ENCODE data around the gene GTPBP6.

The GTPBP6 gene, protein sequence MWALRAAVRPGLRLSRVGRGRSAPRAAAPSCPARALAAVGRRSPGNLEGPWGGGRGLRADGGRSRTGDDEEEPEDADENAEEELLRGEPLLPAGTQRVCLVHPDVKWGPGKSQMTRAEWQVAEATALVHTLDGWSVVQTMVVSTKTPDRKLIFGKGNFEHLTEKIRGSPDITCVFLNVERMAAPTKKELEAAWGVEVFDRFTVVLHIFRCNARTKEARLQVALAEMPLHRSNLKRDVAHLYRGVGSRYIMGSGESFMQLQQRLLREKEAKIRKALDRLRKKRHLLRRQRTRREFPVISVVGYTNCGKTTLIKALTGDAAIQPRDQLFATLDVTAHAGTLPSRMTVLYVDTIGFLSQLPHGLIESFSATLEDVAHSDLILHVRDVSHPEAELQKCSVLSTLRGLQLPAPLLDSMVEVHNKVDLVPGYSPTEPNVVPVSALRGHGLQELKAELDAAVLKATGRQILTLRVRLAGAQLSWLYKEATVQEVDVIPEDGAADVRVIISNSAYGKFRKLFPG

DNA sequence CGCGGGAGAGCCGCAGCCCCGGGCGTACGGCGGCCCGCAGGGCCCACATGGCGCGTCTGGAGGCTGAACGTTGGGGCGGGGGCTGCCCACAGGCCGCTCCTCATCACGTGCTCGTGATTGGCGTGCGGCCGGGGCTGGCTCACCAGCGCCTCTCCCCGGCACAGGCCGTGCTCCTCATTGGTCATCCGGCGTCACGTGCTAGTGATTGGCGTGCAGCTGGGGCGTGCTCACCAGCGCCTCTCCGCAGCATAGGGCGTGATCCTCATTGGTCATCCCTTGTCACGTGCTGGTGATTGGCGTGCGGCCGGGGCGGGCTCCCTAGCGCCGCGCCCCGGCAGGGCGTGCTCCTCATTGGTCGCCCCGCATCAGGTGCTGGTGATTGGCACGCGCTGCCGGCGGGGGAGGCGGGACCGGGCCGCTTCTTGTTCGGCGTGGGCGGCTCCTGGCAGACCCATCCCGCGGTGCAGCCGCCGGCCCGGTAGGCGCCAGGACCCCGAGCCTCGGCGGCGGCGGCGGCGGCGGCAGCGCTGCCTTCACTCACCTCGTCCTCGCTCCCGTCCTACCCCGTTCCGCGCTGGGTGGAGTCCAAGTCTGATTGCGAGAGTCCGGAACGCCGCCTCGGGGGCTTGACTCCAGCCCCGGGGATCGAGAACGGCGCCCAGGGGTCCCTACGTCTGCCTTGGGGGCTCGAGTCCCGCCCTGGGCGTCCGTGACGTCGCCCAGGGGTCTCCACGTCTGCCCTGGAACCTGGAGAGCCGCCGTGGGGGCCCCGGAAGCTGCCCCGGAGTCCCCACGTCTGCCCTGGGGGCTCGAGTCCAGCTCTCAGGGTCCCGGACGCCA lies at the start of gene GTPBP6:
TSS of gene GTPBP6 (minus strand) at position 58 of the 840 bp plus-strand sequence. CDS start at position 49, 9 bp downstream.
- TF ChIP-seq ZNF565 (CRISPR knock-in tag; conservative IDR thresholded peaks at IDR 0.05; ENCODE audit: low read depth) (no peak), ZFP30 (CRISPR knock-in tag; IDR thresholded peaks at IDR 0.05) (no peak), ARNTL (CRISPR knock-in tag; IDR thresholded peaks at IDR 0.05; ENCODE audit: borderline replicate concordance, low read depth) (no peak), RARB (CRISPR knock-in tag; IDR thresholded peaks at IDR 0.05) (no peak), ZFP3 (CRISPR knock-in tag; IDR thresholded peaks at IDR 0.05) (no peak), PPARA (CRISPR knock-in tag; IDR thresholded peaks at IDR 0.05; ENCODE audit: borderline replicate concordance) (no peak), CSDC2 (CRISPR knock-in tag; IDR thresholded peaks at IDR 0.05) (no peak), ZNF70 (CRISPR knock-in tag; IDR thresholded peaks at IDR 0.05) (no peak), ESRRG (CRISPR knock-in tag; IDR thresholded peaks at IDR 0.05) (no peak), TCF4 (CRISPR knock-in tag; IDR thresholded peaks at IDR 0.05; ENCODE audit: borderline replicate concordance) (no peak), OSR1 (CRISPR knock-in tag; IDR thresholded peaks at IDR 0.05) (no peak), GLIS3 (CRISPR knock-in tag; IDR thresholded peaks at IDR 0.05) (no peak)
- TF ChIP-seq, protein P1, sequence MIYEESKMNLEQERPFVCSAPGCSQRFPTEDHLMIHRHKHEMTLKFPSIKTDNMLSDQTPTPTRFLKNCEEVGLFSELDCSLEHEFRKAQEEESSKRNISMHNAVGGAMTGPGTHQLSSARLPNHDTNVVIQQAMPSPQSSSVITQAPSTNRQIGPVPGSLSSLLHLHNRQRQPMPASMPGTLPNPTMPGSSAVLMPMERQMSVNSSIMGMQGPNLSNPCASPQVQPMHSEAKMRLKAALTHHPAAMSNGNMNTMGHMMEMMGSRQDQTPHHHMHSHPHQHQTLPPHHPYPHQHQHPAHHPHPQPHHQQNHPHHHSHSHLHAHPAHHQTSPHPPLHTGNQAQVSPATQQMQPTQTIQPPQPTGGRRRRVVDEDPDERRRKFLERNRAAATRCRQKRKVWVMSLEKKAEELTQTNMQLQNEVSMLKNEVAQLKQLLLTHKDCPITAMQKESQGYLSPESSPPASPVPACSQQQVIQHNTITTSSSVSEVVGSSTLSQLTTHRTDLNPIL (CRISPR knock-in tag; IDR thresholded peaks at IDR 0.05; ENCODE audit: low read depth): no peak
- TF ChIP-seq, protein P2, sequence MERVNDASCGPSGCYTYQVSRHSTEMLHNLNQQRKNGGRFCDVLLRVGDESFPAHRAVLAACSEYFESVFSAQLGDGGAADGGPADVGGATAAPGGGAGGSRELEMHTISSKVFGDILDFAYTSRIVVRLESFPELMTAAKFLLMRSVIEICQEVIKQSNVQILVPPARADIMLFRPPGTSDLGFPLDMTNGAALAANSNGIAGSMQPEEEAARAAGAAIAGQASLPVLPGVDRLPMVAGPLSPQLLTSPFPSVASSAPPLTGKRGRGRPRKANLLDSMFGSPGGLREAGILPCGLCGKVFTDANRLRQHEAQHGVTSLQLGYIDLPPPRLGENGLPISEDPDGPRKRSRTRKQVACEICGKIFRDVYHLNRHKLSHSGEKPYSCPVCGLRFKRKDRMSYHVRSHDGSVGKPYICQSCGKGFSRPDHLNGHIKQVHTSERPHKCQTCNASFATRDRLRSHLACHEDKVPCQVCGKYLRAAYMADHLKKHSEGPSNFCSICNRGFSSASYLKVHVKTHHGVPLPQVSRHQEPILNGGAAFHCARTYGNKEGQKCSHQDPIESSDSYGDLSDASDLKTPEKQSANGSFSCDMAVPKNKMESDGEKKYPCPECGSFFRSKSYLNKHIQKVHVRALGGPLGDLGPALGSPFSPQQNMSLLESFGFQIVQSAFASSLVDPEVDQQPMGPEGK (CRISPR knock-in tag; IDR thresholded peaks at IDR 0.05; ENCODE audit: borderline replicate concordance): no peak
- TF ChIP-seq, protein P3, sequence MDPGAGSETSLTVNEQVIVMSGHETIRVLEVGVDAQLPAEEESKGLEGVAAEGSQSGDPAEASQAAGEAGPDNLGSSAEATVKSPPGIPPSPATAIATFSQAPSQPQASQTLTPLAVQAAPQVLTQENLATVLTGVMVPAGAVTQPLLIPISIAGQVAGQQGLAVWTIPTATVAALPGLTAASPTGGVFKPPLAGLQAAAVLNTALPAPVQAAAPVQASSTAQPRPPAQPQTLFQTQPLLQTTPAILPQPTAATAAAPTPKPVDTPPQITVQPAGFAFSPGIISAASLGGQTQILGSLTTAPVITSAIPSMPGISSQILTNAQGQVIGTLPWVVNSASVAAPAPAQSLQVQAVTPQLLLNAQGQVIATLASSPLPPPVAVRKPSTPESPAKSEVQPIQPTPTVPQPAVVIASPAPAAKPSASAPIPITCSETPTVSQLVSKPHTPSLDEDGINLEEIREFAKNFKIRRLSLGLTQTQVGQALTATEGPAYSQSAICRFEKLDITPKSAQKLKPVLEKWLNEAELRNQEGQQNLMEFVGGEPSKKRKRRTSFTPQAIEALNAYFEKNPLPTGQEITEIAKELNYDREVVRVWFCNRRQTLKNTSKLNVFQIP (CRISPR knock-in tag; IDR thresholded peaks at IDR 0.05; ENCODE audit: borderline replicate concordance, low read depth): no peak
- TF ChIP-seq, protein P4, sequence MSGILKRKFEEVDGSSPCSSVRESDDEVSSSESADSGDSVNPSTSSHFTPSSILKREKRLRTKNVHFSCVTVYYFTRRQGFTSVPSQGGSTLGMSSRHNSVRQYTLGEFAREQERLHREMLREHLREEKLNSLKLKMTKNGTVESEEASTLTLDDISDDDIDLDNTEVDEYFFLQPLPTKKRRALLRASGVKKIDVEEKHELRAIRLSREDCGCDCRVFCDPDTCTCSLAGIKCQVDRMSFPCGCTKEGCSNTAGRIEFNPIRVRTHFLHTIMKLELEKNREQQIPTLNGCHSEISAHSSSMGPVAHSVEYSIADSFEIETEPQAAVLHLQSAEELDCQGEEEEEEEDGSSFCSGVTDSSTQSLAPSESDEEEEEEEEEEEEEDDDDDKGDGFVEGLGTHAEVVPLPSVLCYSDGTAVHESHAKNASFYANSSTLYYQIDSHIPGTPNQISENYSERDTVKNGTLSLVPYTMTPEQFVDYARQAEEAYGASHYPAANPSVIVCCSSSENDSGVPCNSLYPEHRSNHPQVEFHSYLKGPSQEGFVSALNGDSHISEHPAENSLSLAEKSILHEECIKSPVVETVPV (CRISPR knock-in tag; IDR thresholded peaks at IDR 0.05): no peak
- peak; percentile 74 for ATAC-seq

DNA sequence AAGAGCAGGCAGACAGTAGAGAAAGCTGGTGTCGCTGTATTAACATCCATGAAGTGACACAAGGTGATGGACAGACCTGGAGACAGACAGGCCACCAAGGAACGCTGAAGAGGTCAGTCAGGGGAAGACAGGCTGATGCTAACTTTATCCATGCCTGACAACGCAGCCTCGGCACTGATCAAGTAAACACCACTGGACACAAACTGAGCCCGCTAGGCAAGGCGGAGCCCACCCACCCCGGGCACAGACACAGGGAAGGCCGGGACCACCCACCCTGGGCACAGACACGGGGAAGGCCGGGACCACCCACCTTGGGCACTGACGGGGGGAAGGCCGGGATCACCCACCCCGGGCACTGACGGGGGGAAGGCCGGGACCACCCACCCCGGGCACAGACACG lies 49.3 kb upstream of the GTPBP6 start:
- no peak for ATAC-seq
- no peak for TF ChIP-seq RARB (CRISPR knock-in tag; IDR thresholded peaks at IDR 0.05)
- no peak for TF ChIP-seq ZFP30 (CRISPR knock-in tag; IDR thresholded peaks at IDR 0.05)
- no peak for TF ChIP-seq BACH2 (CRISPR knock-in tag; IDR thresholded peaks at IDR 0.05; ENCODE audit: borderline replicate concordance)
- no peak for TF ChIP-seq SNAI2 (CRISPR knock-in tag; IDR thresholded peaks at IDR 0.05)
- TF ChIP-seq ESRRG (CRISPR knock-in tag; IDR thresholded peaks at IDR 0.05): no peak
- TF ChIP-seq, protein P4 (CRISPR knock-in tag; IDR thresholded peaks at IDR 0.05): no peak
- TF ChIP-seq TOX (CRISPR knock-in tag; IDR thresholded peaks at IDR 0.05; ENCODE audit: borderline replicate concordance): no peak
- no peak for TF ChIP-seq ZNF565 (CRISPR knock-in tag; conservative IDR thresholded peaks at IDR 0.05; ENCODE audit: low read depth)
- TF ChIP-seq, protein P1 (CRISPR knock-in tag; IDR thresholded peaks at IDR 0.05; ENCODE audit: low read depth): no peak
- TF ChIP-seq OSR1 (CRISPR knock-in tag; IDR thresholded peaks at IDR 0.05): no peak
- no peak for TF ChIP-seq ISL1 (CRISPR knock-in tag; IDR thresholded peaks at IDR 0.05)
- no peak for TF ChIP-seq GLIS3 (CRISPR knock-in tag; IDR thresholded peaks at IDR 0.05)
- no peak for TF ChIP-seq CSDC2 (CRISPR knock-in tag; IDR thresholded peaks at IDR 0.05)
- TF ChIP-seq, protein P2 (CRISPR knock-in tag; IDR thresholded peaks at IDR 0.05; ENCODE audit: borderline replicate concordance): no peak
- no peak for TF ChIP-seq ZNF70 (CRISPR knock-in tag; IDR thresholded peaks at IDR 0.05)
- TF ChIP-seq ZFP3 (CRISPR knock-in tag; IDR thresholded peaks at IDR 0.05): no peak

All from SK-N-SH treated with all-trans-retinoic acid at 6 μM for 48 hours (cell line).